ENCODE measurements around the gene PACSIN1.

GRCh38 chr6:34521463-34522285, 55.8 kb downstream of the PACSIN1 start:
- TF ChIP-seq CTCF (conservative IDR thresholded peaks at IDR 0.05; ENCODE audit: low read depth, low read length) (no peak), MAZ (IDR thresholded peaks at IDR 0.05; ENCODE audit: borderline replicate concordance, low read depth, low read length) (no peak), MXI1 (IDR thresholded peaks at IDR 0.05; ENCODE audit: borderline replicate concordance, low read depth, low read length) (no peak), POLR2A (IDR thresholded peaks at IDR 0.05; ENCODE audit: low read depth, low read length) (no peak), NFE2L2 (IDR thresholded peaks at IDR 0.05; ENCODE audit: low read depth, low read length) (no peak), CHD1 (IDR thresholded peaks at IDR 0.05; ENCODE audit: low read depth, low read length) (no peak), MAFK (IDR thresholded peaks at IDR 0.05; ENCODE audit: low read depth, low read length) (no peak), RAD21 (IDR thresholded peaks at IDR 0.05; ENCODE audit: low read length) (no peak)
